ENCODE data around the gene UQCC2. TPM values are rescaled to one million over a fixed set of nuclear protein-coding genes. Genes with fewer than 3 reads are reported as not detected.

UQCC2 gene
- total RNA-seq, 1 donor from 2014 or later: 39.6 TPM

DNA sequence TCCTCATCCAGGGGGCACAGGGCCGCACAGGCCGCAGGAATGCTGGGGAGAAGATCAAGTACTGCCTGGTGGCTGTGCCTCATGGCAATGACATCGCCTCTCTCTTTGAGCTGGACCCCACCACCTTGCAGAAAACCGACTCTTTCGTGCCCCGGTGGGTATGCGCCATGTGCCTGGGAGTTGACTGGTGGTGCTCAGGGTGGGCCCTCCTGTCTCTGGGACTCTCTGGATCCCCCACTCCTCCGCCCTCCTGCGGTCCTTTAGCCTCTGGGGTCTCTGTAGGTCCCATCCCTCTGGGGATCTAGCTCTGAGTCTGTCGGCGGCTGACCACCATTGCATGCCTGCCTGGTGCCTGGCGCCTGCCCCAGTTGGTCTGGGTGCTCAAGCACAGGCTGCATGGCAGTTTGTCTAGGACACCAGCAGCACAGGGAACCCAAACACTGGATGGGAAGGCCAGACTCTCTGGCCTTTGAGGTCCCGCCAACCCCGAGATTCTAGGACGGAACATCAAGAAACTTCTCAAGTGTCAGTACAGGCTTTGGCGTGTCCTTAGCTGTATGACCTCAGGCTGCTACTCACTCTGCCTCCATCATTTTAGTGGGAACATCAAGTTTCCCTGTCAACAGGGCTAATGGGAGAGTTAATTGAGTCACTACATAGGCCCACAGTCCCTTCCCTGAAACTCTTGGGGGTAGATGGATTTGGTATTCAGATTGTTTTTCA, 47.6 kb downstream of the UQCC2 start:
- Histone ChIP-seq H3K36me3 (peaks cover 94% of the 10 kb centered on the region), H3K9me3 (no peaks in the 10 kb centered on the region), H3K27ac (no peak overlapping the region), H3K4me1 (no peaks in the 10 kb centered on the region), H3K27me3 (ENCODE audit: low read depth) (no peaks in the 10 kb centered on the region), H3K4me3 (no peak overlapping the region)
- no peak for DNase-seq
- no peak for ATAC-seq
- intact Hi-C loops (cut with DNase I): no loop called here
- TF ChIP-seq, protein P1, sequence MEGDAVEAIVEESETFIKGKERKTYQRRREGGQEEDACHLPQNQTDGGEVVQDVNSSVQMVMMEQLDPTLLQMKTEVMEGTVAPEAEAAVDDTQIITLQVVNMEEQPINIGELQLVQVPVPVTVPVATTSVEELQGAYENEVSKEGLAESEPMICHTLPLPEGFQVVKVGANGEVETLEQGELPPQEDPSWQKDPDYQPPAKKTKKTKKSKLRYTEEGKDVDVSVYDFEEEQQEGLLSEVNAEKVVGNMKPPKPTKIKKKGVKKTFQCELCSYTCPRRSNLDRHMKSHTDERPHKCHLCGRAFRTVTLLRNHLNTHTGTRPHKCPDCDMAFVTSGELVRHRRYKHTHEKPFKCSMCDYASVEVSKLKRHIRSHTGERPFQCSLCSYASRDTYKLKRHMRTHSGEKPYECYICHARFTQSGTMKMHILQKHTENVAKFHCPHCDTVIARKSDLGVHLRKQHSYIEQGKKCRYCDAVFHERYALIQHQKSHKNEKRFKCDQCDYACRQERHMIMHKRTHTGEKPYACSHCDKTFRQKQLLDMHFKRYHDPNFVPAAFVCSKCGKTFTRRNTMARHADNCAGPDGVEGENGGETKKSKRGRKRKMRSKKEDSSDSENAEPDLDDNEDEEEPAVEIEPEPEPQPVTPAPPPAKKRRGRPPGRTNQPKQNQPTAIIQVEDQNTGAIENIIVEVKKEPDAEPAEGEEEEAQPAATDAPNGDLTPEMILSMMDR (IDR thresholded peaks at IDR 0.05): no peak

DNA sequence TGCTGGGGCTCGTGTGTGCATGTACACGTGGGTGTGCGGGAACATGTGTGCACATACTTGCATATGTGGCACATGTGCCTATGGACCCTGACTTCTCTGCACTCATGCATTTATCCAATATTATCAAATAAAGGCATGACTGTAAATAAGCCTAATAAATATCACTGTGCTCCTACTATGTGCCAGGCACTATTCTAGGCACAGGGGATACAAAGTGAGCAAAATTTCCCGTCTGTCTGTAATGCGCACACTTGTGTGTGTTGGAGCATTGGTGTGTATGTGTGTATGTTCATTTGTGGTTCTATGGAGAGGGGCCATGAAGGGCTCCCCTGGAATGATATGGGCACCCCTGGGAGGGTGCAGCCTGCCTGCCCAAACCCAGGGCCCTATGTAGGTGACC, 48.5 kb downstream of the UQCC2 start:
- TF ChIP-seq, protein P1 (IDR thresholded peaks at IDR 0.05): no peak
- no peak for DNase-seq
- Histone ChIP-seq H3K27ac (no peak overlapping the region), H3K36me3 (peaks cover 94% of the 10 kb centered on the region), H3K4me1 (no peaks in the 10 kb centered on the region), H3K9me3 (no peaks in the 10 kb centered on the region), H3K27me3 (ENCODE audit: low read depth) (no peaks in the 10 kb centered on the region), H3K4me3 (no peak overlapping the region)
- ATAC-seq: no peak
- intact Hi-C loops (cut with DNase I): no loop called here

DNA sequence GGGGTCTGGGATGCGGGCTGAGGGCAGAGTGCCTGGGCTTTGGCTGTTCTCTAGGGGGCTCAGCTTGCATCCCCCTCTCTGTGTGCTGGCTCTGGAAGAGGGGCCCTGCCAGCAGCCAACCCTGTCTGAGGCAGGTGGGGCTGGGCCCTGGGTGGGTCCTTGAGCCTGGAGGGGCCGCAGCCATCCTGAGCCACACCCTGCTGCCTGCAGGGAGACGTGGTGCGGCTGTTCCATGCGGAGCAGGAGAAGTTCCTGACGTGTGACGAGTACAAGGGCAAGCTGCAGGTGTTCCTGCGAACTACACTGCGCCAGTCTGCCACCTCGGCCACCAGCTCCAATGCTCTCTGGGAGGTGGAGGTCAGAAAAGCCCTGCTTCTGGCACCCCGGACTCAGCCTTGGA, 49.2 kb downstream of the UQCC2 start:
- Histone ChIP-seq H3K36me3 (peaks cover 94% of the 10 kb centered on the region), H3K27me3 (ENCODE audit: low read depth) (no peaks in the 10 kb centered on the region), H3K27ac (no peak overlapping the region), H3K4me3 (no peak overlapping the region), H3K9me3 (no peaks in the 10 kb centered on the region), H3K4me1 (no peaks in the 10 kb centered on the region)
- TF ChIP-seq, protein P1 (IDR thresholded peaks at IDR 0.05): no peak
- ATAC-seq (no peak), DNase-seq (no peak)
- intact Hi-C loops (cut with DNase I): no loop called here

DNA sequence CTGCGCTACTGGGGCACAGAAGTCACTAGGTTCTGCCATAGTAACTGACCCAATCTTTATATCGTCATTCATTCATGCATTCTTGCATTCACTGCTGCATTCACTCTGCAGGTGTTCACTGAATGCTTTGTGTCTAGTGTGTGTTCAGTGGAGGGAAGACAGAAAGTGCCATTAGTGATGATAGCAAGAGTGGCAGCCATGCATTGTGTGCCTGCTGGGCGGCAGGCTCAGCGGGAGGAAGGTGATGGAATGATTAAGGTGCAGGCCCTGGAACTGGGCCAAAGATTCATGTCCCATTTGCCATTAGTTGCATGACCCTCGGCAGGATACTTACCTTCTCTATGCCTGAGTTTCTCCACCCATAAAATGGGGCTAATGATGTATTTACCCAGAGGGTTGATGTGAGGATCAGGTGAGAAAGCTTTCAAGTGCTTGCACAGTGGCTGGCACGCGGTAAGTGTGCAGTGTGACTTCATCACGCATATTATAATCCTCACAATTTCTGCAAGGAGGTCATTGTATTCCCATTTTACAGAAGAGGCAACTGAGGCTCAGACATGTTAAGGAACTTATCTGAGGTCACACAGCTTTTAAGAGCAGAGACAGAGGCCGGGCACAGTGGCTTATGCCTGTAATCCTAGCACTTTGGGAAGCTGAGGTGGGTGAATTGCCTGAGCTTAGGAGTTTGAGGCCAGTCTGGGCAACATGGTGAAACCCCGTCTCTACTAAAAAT, 50.2 kb downstream of the UQCC2 start:
- no peaks in the 10 kb centered on the region for H3K27me3 ChIP-seq (ENCODE audit: low read depth)
- H3K36me3 ChIP-seq: peaks cover 93% of the 10 kb centered on the region

DNA sequence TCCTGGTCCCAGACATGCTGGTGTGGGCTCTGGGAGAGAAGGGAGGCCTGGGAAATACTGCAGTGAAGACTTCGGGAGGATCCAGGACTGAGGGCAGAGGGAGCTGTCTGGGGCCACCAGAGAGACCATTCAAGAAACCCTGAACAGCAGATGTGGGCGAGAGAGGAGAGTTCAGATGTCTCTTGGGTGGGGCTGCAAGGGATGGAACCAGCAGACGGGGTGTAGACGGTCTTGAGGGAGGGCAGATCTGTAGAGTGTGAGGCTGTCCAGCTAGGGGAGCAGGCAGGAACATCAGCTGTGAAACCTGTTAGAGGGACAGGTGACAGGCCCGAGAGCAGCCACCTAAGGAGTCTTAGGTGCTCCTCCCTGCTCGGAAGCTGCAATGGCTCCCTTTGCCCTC, 51.5 kb downstream of the UQCC2 start:
- H3K27me3 ChIP-seq (ENCODE audit: low read depth): no peaks in the 10 kb centered on the region
- H3K9me3 ChIP-seq: no peaks in the 10 kb centered on the region
- intact Hi-C loops (cut with DNase I): no loop called here
- no peak overlapping the region for H3K27ac ChIP-seq
- ATAC-seq (no peak), DNase-seq (no peak)
- no peaks in the 10 kb centered on the region for H3K4me1 ChIP-seq
- TF ChIP-seq, protein P1 (IDR thresholded peaks at IDR 0.05): no peak
- no peak overlapping the region for H3K4me3 ChIP-seq
- peaks cover 89% of the 10 kb centered on the region for H3K36me3 ChIP-seq

More for the DNA sequence above, 50.2 kb downstream of the UQCC2 start:
- Histone ChIP-seq H3K27ac (no peak overlapping the region), H3K4me3 (no peak overlapping the region), H3K9me3 (no peaks in the 10 kb centered on the region), H3K4me1 (no peaks in the 10 kb centered on the region)
- intact Hi-C loops (cut with DNase I): no loop called here
- TF ChIP-seq, protein P1 (IDR thresholded peaks at IDR 0.05): no peak
- no peak for ATAC-seq
- no peak for DNase-seq

Measured in lower lobe of right lung (tissue), 2 donors.